Measurements from ENCODE around the gene PSG7.
"Not testable (repeated sequence)": the region's sequence is repeated elsewhere in the genome, so short reads cannot be mapped to it uniquely, and the experiment has no call there.

DNA sequence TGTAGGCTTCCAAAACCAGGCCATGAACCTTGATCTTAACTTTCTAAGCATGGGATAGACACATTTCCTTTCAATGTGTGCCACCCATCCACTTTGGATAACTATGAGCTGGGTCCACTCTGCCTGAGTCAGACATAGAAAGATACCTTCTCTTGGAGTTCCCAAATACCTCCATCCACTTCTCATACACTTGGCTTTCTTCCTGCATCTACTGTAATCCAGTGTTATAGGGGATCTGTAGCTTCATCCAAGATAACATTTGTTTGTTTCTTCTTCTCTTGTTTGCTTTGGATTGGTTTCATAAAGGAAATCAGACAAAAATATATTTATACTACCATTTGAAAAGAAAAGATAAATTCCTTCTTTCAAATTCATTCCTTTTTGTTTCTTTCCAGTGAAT, 45.1 kb upstream of the PSG7 start:
- TF ChIP-seq CTCF (IDR thresholded peaks at IDR 0.05; ENCODE audit: low read length); EZH2 (IDR thresholded peaks at IDR 0.05; ENCODE audit: borderline replicate concordance, low read length): not testable (repeated sequence)

Measured in OCI-LY1 (cell line).